GM12872 (cell line): ENCODE measurements around the gene ITFG1.

Source experiments
- CTCF ChIP-seq: IDR thresholded peaks from 3 replicates; pipeline ENCODE4 v1.5.1; 2011; ENCODE audit warnings: low read depth, mild to moderate bottlenecking, low read length, moderate library complexity; ENCODE audit not compliant: insufficient read depth

The ITFG1 gene

GRCh38 chr16:47470211-47470610, 9.3 kb upstream of the ITFG1 start:
- TF ChIP-seq CTCF: no peak

- no peak for TF ChIP-seq CTCF
Measured at GRCh38 chr16:47469227-47469626, 8.4 kb upstream of the ITFG1 start.

DNA sequence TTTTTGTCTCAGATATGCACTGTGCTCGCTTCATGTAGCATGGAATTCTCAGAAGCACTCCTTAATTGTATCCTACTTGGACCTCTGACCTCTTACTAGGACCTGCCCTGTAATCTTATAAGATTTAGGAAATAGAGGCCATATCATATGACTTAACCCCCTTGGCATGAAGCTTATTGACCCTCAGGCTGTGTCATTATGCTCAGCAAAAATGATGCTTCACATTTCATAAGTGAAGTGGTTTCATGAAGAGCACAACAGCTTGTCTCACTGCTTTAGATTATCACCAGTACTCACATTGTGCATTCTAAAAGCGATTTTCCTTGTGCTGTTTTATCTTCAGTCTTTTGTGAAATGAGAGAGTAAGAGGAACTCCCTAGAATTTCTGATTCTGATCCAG, 6.6 kb upstream of the ITFG1 start:
- TF ChIP-seq CTCF: no peak

GRCh38 chr16:47465919-47466630, 5.2 kb upstream of the ITFG1 start:
- TF ChIP-seq CTCF: no peak

DNA sequence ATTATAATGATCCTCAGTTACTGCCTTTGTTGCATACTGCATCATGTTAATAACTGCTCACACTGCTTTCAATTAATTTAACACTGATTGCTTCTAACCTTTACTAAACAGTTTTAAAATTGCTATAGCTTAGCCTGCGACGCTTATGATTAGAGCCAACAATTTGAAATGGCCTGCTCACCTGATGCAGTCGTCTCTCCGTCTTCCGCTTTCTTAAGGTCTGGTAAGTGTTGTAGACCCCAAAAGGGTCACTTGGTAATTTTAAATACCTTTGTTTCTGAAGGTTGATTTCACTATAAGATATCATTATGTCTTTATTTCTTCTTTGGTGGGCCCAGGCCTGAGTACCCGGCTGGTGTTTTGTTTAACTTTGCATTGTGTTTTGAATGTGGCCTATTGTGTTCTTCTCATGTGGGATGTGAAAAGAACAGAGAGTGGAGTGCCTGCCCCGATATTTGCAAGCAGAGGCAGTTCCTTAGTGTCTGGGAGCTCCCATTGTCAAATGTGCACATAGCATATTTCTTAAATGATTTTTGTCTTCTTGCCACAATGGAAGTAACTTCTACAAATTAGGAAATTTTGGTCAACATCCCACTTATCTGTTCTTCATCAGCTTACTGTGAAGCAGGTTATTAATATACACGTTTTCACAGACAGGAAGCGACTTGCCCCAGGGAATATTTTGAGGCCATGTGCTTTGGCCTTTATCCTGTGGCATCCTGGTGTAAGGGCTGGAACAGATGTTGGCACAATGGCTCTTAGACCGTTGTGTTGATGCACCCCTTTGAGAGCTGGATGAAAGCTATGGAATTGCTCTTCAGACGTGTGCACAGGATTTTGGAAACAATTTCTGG, 3.1 kb upstream of the ITFG1 start:
- TF ChIP-seq CTCF: no peak

GRCh38 chr16:47461598-47462266, 869 bp upstream of the ITFG1 start:
- no peak for TF ChIP-seq CTCF

DNA sequence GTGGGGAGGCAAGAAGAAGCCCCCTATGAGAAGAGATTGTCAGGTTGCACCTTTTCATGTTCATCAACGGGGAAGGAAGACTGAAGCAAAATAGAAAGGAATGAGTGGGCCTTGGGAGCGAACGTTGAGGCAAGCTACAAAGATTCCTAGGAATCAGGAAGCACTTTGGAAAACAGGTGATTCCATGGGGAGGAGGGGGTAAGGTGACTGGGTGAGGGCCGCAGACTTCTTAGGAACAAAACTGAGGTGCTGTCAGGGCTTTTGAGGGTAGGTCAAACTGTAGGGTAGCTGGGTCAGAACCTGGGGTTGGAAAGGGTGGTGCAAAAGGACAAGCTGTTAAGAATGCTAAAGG, 528 bp downstream of the ITFG1 start:
- TF ChIP-seq CTCF: no peak
